HEK293T (cell line): ENCODE data around the gene MAML2.

Experiments used
- BHLHE40 ChIP-seq: fragments of 450-650 bp; IDR thresholded peaks from 2 replicates; pipeline ENCODE4 v1.6.1; 2016; ENCODE audit warnings: mild to moderate bottlenecking, moderate library complexity, borderline replicate concordance
- FOXM1 ChIP-seq: fragments of 450-650 bp; IDR thresholded peaks from 2 replicates; pipeline ENCODE4 v1.6.1; 2017; ENCODE audit warnings: mild to moderate bottlenecking, borderline replicate concordance
- L3MBTL2 ChIP-seq: fragments of 450-650 bp; conservative IDR thresholded peaks from 2 replicates; pipeline ENCODE4 v1.6.1; 2016; ENCODE audit warnings: mild to moderate bottlenecking
- SP1 ChIP-seq: fragments of 450-650 bp; IDR thresholded peaks from 2 replicates; pipeline ENCODE4 v1.6.1; 2017
- SUZ12 ChIP-seq: fragments of 450-650 bp; IDR thresholded peaks from 2 replicates; pipeline ENCODE4 v1.6.1; 2016; ENCODE audit warnings: mild to moderate bottlenecking
- ZNF384 ChIP-seq: fragments of 450-650 bp; IDR thresholded peaks from 2 replicates; pipeline ENCODE4 v1.6.1; 2016

DNA sequence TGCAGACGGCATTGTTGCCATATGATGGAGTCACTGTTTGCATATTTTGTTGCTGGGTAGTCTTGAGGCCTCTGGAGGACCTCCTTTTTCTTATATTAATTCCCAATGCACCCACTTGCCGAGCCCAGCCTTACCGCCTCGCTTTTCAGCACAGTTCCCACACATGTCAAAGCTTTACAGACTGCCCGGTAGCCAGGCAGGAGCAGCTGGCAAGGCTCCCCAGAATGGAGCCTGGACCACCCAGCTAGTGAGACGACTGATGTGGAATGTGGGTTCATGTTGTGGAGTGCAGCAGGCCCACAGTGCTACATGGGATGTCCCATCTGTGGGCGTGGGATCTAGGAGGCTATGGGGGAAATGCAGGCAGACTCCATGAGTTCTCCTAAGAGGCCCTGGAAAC, 319.7 kb downstream of the MAML2 start:
- TF ChIP-seq ZNF384 (no peak), SUZ12 (no peak), BHLHE40 (no peak), FOXM1 (no peak), SP1 (no peak), L3MBTL2 (no peak)
